GM23248 (cell line): ENCODE data around the gene TRMT1L.

Source experiments
- EZH2 ChIP-seq: fragments of 200-600 bp; sonication (generic); IDR thresholded peaks from 2 replicates; pipeline ENCODE4 v1.6.1; 2018; ENCODE audit warnings: antibody characterized with exemption, mild to moderate bottlenecking; ENCODE audit not compliant: insufficient read depth, poor library complexity, severe bottlenecking
- EZH2phosphoT487 ChIP-seq: fragments of 200-600 bp; sonication (generic); IDR thresholded peaks from 2 replicates; pipeline ENCODE4 v1.6.1; 2018; ENCODE audit warnings: antibody characterized with exemption, moderate library complexity, mild to moderate bottlenecking, low read depth; ENCODE audit not compliant: insufficient read depth

DNA sequence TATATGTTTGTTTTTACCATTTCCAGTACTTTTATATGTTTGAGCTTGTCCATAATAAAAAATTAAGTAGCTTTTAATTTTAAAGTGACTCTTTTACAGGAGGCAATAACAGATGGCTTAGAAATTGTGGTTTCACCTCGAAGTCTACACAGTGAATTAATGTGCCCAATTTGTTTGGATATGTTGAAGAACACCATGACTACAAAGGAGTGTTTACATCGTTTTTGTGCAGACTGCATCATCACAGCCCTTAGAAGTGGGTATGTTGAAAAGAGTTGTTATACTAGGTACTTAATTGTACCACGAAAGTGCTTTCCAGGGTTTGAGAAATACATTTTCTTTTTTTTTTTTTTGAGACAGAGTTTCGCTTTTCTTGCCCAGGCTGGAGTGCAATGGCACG lies 65.3 kb downstream of the TRMT1L start:
- TF ChIP-seq EZH2 (no peak), EZH2phosphoT487 (no peak)
